ENCODE results near the gene CABLES1.
"Not testable (repeated sequence)": the region's sequence is repeated elsewhere in the genome, so short reads cannot be mapped to it uniquely, and the experiment has no call there.

The CABLES1 gene

DNA sequence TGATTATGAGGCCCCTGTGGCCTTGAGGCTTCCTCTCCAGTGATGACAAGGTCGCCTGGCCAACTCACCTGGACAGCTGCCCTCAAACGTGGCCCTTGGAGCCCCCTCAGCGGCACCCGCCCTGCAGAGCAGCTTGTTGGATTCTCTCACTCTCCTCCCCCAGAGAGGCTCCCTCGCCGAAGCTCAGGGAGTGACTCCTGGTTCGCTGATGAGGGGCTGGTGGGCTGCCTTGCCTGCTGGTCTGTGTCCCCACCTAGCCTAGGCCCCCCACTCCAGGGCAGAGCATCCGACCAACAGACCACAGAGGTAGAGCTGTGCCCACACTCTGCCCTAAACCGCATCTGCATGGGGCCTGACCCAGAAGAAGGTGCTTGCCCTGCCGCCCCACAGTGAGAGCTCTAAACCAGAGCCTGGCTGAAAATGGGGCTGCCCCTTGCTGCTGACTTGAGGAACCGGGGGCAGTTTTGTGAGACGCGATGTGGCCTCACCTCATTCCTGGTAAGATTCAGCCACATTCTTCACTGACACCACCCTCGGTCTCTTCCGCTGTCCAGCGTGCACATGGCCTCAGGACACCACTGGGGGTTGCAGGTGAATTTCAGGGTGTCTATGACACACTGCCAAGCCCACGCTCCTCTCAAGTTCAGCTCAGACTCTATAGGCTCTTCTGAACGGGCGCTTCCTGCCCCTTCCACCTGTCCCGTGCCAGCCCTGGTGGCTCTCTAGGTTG, 131.6 kb downstream of the CABLES1 start:
- DNase-seq (ENCODE audit: low read depth in 3 of 3) = no peak

DNA sequence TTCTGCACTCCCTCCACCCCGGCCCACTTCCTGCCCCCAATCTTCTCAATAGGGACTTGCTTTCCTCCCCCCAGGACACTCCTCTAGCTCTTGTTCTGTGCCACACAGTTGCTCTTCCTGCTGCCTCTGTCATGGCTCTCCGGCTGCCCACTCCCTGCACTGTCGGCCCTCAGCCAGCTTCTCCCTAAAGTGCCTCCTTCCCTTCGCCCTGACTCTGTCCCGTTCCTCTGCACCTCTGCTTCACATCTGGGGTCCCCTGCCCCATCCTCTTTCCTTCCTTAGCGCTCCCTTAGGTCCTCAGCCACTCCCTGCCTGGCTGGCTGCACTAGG, 132.1 kb downstream of the CABLES1 start:
- DNase-seq (ENCODE audit: low read depth in 3 of 3) = no peak

DNA sequence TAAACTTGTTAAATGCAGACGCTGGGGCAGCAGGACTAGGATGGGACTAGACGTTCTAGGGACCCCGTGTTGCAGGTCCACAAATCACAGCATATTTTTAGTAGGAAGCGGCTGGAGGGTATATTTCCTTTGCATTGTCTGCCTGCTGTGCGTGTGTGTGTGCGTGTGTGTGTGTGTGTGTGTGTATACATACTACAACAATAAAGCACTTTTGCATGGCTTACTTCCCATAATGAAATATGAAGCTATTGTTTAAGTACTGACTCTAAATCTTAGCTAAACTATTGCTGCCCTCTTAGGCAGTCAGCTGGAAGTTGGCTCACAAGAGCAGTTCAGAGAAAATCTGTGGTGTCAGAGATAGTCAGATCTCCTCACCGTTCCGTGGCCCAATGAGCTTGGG, 133.4 kb downstream of the CABLES1 start:
- DNase-seq (ENCODE audit: low read depth in 3 of 3) = no peak

DNA sequence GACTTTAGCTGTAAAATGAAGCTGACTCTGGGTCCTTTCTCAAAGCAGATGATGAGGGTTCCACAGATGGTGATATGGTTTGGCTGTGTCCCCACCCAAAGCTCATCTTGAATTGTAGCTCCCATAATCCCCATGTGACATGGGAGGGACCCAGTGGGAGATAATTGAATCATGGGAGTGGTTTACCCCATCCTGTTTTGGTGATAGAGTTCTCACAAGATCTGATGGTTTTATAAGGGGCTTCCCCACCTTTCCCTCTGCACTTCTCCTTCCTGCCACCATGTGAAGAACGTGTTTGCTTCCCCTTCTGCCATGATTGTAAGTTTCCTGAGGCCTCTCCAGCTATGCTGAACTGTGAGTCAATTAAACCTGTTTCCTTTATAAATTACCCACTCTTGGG, 133.8 kb downstream of the CABLES1 start:
- DNase-seq (ENCODE audit: low read depth in 3 of 3) = not testable (repeated sequence)

DNA sequence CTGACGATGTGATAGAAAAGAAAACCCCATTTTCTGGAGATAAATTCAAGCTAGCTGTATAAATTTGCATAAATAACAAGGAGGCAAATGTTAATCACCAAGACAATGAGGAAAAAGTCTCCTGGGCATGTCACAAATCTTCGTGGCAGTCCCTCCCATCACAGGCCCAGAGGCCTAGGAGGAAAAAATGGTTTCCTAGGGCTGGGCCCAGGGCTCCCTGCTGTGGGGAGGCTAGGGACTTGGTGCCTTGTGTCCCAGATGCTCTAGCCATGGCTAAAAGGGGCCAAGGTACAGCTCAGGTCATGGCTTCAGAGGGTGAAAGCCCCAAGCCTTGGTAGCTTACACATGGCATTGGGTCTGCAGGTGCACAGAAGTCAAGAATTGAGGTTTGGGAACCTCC, 134.6 kb downstream of the CABLES1 start:
- DNase-seq (ENCODE audit: low read depth in 3 of 3) = no peak

DNA sequence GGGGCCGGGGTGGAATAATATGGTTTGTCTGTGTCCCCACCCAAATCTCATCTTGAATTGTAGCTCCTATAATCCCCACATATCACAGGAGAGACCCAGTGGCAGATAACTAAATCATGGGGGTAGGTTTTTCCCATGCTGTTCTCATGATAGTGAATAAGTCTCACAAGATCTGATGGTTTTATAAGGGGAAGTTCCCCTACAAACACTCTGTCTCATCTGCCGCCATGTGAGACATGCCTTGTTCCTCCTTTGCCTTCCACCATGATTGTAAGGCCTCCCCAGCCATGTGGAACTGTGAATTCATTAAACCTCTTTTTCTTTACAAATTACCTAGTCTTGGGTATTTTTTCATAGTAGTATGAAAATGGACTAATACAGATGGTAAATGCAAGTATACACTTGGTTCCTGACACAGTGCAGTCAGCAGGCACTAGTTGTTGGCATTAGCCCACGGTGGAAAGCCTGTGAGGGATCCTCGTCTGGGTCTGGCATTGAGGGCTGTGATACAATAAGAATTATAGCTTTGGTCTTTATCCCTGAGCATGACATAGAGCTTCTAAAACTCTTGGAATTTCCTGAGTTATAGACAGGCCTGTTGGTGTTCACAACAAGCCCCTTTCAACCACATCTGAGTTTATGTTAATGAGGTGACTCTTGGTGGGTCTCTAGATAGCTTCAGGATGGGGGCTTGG, 135.8 kb downstream of the CABLES1 start:
- DNase-seq (ENCODE audit: low read depth in 3 of 3) = no peak

DNA sequence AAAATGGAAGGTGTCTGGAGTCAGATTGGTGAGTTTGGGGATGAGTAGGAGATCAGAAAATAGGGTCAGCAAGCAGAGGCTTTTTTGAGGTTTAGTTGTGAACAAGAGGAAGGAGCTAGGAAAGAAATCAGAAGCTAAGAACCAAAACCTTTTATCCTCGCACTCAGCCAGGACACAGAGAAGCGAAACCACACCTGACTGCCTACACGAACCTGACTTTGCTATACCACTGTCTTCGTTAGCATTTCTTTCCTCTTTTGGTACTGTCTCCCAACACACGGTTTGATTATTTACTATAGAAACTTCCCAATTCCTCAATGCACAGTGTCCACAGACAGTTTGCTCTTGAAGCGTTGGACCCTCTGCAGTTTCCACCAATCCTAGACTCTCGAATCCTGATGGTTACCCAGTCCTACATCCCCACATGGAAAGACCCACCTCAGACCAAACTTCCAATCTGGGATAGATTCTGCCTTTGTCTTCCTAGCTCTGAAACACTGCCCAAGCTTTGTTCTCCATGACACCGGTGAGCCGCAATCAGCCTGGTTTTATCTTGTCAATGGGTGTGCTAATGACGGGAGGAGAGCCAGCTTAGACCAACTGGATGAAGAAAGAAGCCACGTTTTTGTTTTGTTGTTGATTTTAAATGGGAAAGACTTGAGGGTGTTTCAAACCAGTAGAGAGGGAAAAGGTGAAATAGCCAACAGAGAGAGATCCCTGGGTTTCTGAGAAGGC, 137.4 kb downstream of the CABLES1 start:
- no peak for DNase-seq (ENCODE audit: low read depth in 3 of 3)

DNA sequence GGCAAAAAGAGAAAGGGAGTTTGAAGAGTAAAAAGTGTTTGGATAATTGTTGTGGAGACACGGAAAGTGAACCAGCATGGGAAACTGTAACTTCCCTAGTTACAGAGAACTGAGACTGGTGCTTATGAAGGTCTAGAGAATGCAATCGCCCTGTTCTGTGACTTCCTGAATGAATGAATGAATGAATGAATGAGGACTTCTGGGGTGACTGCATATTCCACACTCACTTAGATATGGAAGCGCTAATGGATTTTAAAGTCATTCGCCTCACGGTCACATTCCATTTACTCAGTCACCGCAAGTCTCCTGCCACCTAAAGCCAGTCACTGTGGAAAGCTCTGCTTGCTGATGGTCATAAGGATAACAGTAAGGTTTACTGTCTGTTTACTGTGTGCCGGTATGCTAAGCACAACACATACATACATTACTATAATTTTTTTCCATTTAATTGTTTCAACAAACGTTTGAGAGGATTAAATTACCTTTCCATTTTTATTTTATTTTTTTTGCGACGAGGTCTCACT, 138.2 kb downstream of the CABLES1 start:
- DNase-seq (ENCODE audit: low read depth in 3 of 3) = no peak

DNA sequence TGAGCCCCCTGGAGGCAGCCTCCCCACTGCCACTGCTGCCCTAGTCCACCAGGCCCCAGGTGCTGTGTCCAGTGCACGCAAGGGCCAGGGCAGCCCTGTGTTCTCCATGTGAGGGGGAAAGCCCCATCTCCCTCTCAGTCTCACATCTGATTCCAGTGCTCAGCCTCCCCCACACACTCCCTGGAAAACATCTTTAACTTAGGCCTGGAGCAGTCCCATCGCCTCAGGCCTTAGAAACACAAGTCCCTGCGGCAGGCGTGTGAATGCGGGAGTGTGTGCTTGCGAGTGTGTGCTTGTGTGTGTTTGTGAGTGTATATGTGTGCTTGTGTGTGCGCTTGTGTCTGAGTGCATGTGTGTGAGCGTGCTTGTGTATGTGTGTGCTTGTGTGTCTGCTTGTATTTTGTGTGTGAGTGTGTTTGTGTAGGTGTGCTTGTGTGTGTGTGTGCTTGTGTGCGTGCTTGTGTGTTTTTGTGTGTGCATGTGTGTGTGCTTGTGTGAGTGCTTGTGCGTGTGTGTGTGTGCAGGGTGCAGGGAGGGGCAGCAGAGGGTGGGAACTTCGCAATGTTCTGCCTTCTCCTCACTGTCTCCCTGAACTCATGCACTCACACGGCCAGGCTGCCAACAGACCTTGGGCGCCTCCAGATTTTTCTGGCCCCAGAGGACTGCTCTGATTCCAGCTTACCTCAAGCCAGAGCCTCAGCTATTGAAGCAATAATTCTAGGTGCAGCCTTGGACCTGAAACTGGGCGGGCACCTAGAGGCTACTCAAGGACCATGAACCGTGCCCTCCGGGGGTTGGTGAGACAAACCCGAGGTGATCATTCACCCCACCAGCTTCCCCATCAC, 139.6 kb downstream of the CABLES1 start:
- DNase-seq (ENCODE audit: low read depth in 3 of 3) = no peak

DNA sequence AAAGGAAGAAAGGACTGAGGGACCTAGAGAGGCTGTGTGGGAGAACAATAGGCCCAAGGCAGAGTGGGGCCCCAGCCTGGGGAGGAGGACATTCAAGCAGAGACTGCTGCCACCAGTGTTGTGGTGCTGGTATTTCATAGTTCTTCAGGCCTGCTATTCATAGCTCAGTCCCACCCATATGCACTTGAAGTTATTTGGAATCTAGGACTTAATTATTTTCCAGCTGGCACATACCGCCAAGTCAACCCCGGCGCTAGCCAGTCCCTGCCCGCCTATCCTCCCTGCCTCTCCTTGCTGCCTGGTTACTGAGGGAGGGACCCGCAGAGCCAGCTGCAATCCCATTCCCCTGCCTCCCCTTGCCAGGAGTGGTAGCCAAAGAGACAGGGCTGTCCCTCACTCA, 141.2 kb downstream of the CABLES1 start:
- DNase-seq (ENCODE audit: low read depth in 3 of 3) = no peak

DNA sequence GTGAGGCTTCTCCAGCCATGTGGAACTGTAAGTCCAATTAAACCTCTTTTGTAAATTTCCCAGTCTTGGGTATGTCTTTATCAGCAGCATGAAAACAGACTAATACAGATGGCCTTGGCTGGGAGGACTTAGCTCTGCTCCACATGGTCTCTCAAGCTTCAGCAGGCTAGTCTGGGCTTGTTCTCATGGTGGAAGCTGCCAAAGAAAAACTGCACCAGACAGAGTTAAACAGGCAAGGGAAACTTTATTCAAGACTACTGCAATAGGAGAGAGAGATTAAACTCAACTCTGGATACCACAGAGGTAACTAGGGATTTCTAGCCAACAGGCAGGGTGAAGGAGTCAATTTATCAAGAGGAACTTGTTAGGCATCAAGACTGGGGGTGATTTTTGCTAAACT, 142.1 kb downstream of the CABLES1 start:
- no peak for DNase-seq (ENCODE audit: low read depth in 3 of 3)

DNA sequence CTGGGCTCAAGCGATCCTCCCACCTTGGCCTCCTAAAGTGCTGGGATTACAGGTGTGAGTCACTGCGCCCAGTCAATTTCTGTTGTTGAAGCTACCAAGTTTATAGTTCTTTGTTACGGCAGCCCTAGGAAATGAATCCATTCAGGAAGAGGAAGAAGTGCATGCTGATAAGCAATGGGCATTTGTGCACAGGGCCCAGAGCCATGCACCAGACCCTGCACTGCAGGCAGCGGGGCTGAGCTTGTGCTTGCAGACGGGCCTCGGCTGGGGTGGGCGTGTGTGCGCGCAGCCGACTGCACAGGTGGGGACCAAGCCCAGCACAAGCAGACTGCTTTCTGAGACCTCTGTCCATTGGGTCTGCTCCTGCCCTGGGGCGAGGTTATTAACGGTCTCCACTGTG, 144.6 kb downstream of the CABLES1 start:
- no peak for DNase-seq (ENCODE audit: low read depth in 3 of 3)

DNA sequence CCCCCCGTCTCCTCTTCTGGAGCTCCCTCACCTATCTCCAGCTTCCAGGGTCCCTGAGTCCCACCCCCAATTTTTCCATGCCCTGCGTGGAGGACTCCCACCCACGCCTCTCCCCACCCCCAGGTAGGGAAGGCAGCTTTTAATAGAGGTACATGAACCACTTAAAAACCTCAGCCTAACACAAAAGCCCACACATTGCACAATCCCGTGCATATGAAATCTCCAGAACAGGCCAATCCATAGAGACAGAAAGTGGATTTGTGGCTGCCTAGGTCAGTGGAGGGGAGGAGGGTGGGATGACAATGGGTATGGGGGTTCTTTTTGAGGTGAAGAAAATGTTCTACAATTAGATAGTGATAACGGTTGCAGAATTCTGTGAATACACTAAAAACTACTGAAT, 145.6 kb downstream of the CABLES1 start:
- no peak for DNase-seq (ENCODE audit: low read depth in 3 of 3)

DNA sequence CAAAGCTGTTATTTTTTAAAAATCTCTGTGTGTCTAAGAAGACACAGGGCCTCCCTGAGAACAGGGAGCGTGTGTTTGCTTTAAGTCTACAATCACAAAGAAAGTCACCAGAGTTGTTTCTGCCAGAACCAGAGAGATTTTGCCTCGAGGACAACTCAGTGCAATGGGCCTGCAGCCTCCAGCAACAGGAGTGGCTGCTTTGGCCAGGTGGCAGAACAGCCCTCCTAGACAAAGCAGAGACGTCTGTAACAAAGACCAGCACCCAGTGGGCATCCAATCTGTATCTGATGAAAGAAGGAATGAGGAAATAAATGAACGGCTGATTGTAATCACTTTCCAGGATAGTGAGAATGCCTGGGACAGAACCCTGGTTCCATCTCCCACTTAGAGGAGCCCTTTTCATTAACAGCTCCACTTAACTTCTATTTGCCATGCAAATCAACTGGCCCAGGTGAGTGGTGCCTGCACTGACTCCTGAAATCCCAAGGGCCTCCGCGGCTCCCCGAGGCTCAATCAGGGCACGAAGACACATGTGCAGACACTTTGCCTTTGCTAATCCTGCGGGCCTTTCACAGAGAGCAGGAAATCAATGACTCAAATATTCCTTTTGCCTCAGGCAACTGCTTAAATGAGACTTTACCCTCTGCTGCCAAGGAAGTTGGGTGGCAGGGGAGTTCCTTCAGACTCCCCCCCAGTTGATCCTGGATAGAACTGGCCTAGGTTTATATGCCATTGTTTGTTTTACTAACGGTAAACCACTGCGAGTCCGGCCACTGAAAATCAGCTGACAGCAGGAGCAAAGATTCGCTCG, 146.5 kb downstream of the CABLES1 start:
- DNase-seq (ENCODE audit: low read depth in 3 of 3) = no peak

DNA sequence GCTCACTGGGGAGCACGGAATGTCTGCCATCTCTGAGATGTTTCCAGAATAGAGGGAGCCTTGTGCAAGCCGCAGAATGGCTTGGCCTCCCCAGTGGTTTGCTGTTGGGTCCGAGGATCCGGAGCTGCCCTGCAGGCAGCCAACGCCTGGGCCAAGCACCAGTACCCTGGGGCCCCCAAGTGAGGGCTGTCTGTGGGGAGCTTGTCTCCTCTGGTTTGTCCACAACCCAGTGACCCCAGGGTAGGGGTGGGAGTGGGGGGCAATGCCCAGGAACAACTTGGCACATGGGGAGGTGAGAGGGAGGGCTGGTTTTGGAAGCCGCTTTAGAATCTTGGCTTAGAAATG, 147.1 kb downstream of the CABLES1 start:
- DNase-seq (ENCODE audit: low read depth in 3 of 3) = no peak

DNA sequence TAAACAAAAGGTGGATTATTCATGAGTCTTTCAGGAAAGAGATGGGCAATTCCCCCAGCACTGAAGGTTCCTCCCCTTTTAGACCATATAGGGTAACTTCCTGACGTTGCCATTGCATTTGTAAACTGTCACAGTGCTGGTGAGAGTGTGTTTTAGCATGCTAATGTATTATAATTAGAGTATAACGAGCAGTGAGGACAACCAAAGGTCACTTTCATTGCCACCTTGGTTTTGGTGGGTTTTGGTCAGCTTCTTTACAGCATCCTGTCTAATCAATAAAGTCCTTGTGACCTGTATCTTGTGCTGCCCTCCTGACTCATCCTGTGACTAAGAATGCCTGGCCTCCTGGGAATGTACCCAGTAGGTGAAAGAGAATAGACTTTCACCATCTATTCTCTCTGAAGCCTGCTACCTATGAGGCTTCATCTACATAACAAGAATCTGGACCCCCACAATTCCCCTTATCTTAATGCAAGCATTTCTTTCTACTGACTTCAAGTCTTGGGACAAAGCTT, 148.7 kb downstream of the CABLES1 start:
- DNase-seq (ENCODE audit: low read depth in 3 of 3) = peak in 1 of 3 donors; percentile 35

DNA sequence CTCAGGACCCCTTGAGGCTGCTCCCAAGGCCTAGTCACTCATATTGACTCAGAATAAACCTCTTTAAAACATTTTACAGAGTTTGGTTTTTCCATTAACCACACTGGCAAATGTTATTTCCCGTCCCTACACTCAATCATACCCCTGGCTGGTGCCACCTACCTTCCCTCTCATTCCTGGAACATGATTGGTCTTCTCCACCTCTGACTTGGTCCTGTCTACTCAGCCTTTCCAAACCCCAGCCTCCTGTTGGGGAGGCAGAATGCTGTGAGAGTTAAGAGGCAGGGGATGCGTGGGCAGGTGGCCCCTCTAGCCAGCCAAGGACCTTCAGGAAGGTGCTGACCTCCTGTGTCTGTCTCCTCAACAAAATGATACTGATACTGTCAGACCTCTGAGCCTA, 149.3 kb downstream of the CABLES1 start:
- DNase-seq (ENCODE audit: low read depth in 3 of 3) = no peak

DNA sequence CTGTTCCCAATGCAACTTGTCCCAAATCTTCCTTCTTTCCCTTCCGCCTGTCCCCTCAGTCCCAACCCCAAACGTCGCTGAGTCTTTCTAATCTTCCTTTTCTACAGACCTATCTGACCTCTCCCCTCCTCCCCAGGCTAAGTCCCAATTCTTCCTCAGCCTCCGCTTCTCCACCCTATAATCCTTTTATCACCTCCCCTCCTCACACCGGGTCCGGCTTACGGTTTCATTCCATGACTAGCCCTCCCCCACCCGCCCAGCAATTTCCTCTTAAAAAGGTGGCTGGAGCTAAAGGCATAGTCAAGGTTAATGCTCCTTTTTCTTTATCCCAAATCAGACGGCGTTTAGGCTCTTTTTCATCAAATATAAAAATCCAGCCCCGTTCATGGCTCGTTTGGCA, 150.3 kb downstream of the CABLES1 start:
- DNase-seq (ENCODE audit: low read depth in 3 of 3) = not testable (repeated sequence)

DNA sequence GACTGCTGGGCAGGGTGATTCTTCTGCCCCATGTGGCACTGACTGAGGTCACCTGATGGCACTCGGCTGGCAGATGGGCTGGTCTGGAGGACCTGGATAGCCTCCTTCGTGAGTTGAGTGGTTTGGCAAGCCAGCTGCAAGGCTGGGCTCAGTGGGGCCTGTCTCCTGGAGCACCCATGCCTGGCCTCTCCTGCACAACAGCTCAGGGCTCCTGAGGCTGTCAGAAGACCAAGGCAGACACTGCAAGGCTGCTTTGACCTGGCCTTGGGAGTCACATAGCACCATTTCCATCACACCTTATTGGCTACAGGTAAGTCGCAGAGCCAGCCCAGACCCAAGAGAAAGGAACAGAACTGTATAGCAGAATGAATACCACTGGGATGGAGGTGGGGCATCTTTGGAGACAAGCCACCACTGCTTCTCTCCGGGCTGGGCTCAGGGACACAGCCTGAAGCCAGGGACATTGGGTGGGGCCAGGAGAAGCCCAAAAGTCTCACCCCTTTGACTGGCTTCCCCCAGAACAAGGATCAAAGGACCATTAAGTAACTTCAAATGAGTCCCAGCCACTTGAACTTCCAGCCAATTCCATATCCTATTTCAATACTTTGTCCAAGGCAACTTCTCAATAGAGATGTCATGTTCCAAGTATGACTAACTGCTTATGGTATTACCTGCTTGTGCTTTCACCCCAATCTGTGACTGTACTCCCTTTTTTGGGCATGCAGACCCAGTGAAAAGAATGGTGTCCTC, 156.3 kb downstream of the CABLES1 start:
- no peak for DNase-seq (ENCODE audit: low read depth in 3 of 3)

DNA sequence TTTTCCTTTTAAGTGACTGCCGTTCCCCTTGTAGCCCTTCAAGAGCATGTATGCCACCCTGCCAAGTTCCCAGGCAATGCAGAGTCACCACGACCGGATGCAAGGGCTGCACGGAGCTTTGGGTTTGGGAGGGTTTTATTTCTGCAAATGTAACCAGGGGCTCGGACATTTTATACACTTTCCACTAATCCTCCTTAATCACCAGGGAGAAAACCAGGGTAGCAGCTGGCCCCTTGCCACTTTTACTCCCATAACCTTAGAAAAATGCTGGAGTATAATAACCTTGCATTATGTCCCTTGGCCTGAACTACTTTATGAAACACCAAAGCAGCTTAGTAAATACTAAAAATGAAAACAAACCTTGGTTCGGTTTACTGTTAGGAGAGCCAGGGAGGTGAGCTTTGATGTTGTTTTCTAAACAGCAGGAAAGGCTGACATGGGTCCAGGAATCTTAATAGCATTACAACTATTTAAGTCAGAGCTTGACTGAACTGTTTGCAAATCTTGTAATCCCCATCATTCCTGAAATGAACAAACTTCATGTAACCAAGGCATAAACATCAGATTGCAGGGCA, 165.0 kb downstream of the CABLES1 start:
- no peak for DNase-seq (ENCODE audit: low read depth in 3 of 3)

Measured in stimulated activated CD4-positive, alpha-beta T cell treated with anti-CD3 and anti-CD28 coated beads, TNF-alpha, amount 100 ng/mL, for 48 hours (primary cell).